HG02798 (cell line): Measurements from ENCODE around the gene REEP6.
"Not testable (repeated sequence)": the region's sequence is repeated elsewhere in the genome, so short reads cannot be mapped to it uniquely, and the experiment has no call there.

ENCODE experiments used
- ATAC-seq: cut with Tn5 transposase; IDR thresholded peaks from one replicate; pipeline ENCODE4 v1.9.1; 2021; ENCODE audit warnings: mild to moderate bottlenecking; ENCODE audit not compliant: unreplicated experiment, poor library complexity

The REEP6 gene

DNA sequence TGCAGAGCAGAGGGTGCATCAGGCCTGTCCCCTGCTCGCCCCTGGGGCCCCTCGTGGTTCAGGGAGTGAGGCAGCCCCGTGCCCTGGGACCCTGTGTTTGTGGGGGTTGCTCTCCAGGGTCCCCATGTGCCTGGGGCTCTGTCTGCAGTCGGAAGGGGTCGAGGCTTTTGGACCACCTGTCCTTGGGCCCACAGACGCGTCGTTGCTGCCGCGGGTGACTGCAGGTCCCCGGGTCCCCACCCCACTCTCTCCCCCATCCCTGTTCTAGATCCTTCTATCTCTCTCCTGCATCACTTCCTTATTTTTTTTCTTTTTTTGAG, 2.7 kb upstream of the REEP6 start:
- ATAC-seq: no peak

- ATAC-seq: no peak
Measured at GRCh38 chr19:1489463-1490310, 1.3 kb upstream of the REEP6 start.

GRCh38 chr19:1490311-1491113, 469 bp upstream of the REEP6 start, which contains the start of gene PCSK4:
Gene PCSK4, minus strand, starts transcription at chr19:1490350. Its CDS starts 4 bp downstream, at chr19:1490346.
- ATAC-seq: peak; percentile 87

DNA sequence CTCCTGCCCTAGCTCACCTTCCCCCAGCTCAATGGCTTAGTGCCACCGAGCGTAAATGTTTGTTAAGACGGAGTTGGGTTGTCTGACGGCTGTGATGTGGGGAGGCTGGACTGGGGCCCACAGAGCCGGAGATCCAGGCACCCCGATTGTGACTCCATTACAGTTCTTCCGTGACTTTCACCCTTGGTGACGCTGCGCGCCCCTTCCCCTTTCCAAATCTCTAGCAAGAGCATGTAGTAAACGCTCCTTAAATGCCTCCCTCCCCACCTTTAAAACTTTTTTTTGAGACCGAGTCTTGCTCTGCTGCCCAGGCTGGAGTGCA, 829 bp downstream of the REEP6 start:
- no peak for ATAC-seq

DNA sequence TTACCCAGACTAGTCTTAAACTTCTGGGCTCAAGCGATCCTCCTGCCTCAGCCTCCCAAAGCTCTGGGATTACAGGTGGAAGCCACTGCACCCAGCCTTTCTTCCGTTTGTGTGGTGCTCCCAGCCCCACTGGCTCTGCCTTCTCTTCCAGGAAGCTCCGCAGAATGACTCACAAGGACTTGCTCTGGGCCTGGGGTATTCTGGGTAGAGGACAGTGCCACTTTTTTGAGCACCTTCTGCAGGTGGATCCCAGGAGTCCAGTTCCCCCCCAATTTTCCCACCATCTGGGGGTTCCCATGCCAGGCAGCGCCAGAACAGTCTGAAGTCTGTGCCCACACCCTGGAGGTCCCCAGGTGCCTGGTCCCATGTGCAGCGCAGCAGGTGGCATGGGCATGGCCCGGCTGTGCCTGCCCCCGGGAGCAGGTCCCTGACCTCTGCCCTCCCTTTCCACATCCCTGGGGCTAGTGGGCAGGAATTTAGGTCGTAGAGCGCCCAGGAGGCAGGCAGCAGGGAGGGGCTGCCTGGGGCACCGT, 1.6 kb downstream of the REEP6 start:
- no peak for ATAC-seq

DNA sequence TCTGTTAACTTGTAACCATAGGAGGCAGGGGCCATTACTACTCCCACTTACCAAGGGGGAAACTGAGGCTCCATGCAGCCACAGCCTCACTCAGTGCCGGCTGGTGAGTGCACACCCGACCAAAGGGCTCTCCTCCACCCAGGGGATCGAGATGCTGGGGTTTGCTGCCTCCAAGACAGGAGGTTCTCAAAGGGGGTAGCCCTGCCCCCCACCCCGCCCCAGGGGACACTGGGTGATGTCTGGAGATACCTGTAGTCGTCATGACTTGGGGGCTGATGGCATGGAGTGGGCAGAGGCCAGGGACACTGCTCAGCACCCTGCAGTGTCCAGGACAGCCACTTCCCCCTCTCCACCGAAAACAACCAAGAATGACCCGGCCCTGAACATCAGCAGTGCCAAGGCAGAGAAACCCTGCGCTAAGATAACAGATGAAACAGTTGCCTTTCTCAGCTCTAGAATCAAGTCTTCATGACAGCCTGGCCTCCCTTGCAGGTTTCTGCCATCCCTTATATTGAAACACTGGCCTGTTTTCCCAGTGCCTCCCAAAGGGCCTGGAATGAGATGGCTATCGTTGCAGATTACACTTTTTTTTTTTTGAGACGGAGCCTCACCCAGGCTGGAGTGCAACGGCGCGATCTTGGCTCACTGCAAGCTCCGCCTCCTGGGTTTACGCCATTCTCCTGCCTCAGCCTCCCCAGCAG, 3.3 kb downstream of the REEP6 start:
- ATAC-seq: no peak

DNA sequence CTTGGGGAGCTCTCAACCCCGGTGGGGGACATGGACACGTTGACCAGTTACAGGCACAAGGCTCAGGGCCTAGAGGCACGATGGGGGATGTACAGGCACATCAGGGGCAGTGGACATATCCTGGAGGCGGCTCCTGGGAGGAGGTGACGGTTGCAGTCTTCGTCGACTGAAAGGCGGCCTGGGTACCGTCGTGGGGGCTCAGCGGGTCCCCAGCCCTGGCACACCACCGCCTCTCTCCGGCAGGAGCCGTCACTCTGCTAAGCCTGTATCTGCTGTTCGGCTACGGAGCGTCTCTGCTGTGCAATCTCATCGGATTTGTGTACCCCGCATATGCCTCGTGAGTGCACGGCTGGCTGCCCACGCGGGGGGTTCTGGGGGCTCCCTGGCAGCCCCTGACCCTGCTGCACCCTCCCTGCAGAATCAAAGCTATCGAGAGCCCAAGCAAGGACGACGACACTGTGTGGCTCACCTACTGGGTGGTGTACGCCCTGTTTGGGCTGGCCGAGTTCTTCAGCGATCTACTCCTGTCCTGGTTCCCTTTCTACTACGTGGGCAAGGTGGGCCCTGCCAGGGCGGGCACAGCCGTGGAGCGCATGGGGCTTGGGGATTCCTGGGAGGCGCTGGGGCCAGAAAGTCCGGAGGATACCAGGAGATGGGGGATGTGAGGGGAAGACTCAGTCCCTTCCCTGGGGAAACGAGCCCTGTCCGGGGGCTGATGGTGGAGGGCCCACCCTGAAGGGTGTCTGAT, 4.2 kb downstream of the REEP6 start:
- no peak for ATAC-seq

GRCh38 chr19:1495799-1496713, 5.1 kb downstream of the REEP6 start:
- no peak for ATAC-seq

DNA sequence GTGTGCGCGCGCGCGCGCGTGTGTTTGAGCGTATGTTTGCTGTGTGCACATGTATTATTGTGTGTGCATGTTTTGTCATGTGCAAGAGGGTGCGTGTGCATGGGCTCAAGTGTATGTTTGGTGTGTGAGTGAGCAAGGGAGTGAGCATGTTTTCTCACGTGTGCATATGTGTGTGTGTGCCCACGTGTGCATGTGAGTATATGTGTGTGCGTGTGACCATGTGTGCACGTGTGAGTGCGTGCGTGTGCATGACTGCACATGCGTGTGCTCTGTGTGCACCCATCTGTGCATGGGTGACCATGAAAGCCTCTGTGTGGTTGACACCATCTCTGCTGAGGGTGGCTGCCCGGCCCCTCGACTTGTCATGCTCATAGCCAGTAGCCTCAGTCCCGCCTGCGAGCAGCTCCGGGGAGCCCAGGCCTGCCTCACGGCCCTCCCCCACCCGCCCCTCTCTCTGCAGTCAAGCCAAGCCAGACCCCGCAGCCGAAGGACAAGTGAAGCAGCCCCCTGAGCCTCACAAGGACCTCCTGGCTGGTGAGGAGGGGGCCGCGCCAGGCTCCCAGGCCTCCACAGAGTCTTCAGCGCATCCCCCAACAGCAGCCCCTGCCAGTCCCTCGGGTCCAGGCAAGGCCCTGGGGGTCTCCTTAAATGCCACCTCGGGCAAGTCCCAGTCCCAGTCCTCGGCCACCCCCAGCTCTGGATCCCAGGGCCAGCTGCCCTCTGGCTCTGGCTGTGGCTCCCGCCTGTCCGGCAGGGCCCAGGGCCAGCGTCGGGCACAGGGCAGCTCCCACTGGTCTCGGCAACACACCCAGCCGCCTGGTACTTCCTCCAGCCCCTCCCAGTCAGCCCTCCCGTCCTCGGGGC, 6.0 kb downstream of the REEP6 start:
- no peak for ATAC-seq

DNA sequence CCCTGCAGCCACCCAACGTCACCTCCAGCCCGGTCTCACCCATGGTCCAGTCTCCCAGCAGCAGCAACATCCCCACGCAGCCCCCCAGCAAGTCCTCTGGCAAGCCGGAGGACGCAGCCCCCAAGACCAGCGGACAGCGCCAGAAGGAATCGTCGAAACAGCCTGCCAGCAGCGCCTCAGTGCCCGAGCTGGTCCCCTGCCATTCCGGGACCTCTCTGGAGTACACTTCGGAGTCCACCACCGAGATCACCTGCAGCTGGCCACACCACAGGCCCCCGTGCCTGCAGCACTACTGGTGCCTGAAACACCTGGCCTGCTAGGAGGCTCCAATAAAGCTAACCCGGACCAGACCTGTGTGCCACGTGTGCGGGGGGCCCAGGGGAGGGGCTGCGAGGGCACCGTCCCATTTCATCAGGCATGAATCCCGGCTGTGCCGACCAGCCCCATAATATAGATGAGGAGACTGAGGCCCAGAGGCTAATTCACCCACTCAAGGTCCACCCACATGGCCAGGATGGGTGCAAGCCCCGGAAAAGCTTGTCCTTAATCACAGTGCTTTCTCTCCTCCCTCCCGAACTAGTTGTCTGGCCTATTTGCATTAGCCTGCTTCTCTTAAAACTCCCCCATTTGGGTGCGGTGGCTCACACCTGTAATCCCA, 6.7 kb downstream of the REEP6 start:
- no peak for ATAC-seq

GRCh38 chr19:1499231-1499630, 8.2 kb downstream of the REEP6 start:
- not testable (repeated sequence) for ATAC-seq

- no peak for ATAC-seq
Measured at GRCh38 chr19:1501200-1501595, 10.2 kb downstream of the REEP6 start.

DNA sequence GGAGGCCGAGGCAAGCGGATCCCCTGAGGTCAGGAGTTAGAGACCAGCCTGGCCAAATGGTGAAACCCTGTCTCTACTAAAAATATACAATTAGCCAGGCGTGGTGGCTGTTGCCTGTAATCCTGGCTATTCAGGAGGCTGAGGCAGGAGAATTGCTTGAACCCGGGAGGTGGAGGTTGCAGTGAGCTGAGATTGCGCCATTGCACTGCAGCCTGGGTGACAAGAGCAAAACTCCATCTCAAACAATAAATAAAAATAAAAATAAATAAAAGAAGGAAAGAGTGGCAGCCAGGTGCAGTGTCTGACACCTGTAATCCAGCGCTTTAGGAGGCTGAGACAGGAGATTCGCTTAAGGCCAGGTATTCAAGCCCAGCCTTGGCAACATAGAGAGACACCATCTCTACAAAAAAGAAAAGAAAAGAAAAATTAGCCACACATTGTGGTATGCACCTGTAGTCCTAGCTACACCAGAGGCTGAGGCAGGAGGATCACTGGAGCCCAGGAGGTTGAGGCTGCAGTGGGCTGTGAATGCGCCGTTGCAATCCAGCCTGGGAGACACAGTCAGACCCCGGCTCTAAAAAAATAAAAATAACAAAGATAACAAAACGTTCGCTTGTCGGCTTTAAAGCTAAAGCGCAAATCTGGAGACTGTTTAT, 11.6 kb downstream of the REEP6 start:
- ATAC-seq: no peak

DNA sequence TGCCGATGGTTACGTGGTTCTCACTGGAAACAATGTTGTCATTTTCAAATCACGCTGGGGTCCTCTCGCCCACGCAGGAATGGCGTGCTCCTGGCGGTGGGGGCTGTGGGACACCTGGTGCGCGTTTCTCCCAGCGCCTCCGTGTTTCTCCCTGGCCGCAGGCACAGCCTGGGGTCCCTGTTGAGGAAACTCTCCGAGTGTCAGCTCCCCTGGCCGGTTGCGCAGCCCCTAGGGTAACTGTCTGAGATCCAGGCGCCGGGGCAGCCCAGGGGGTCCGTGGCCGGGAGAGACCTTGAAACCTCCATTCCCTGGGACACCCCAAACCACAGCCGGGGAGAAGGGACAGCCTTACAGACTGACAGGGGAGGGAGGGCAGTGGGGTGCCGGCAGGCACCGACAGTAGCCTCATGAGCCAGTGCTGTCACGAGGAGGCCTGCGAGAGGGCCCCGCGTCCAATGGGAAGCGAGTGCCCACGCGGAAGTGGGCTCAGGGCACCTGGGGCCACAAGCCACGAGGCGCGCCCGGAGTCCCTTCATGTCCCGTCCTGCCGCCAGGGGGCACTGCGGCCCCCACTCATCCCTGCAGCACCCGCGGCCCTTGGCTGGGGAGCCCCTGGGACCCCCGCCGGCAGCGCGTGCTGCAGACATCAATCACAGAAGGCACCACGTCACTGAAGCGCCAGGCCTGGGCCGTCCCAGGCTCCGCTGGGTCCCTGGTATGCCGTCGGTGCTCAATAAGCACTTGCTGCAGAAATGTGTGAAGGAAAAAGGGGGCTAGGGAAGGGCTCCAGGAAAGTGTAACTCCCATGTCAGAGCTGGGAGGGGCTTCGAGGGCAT, 12.3 kb downstream of the REEP6 start:
- no peak for ATAC-seq

DNA sequence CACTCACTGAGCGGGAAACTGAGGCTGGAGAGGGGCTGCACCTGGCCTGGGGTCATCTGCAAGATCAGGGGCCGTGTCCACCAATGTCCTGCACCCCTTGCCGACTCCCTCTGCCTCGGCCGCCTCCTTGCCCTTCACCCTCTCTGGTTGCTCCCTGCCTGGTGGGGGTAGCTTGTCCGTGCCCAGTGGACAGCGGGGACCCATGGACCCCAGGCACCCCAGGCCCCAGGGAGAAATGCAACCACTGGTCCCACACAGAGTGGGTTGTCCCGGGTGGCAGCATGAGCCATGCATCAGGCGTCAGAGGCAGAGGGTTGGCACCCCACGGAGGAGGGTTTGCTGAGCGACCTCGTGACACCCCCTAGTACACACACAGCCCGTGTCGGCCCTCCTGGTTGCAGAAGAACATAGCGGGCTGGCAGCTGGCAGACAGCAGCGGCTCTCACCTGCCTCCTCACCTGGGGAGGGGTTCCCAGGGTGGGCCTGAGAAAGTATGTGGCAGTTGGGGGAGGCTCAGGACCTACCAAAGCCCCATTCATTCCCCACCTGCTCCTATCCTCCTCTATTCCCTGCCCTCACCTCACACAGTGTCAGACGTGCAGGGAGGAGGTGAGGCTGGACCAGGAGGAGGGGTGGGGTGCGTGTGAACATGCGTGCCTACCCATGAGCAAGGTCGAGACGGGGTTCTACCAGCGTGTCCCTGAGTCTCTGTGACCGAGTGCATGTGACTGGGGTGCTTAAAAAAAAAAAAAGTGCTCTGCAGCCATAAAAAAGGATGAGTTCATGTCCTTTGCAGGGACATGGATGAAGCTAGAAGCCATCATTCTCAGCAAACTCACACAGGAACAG, 13.2 kb downstream of the REEP6 start:
- ATAC-seq: no peak

DNA sequence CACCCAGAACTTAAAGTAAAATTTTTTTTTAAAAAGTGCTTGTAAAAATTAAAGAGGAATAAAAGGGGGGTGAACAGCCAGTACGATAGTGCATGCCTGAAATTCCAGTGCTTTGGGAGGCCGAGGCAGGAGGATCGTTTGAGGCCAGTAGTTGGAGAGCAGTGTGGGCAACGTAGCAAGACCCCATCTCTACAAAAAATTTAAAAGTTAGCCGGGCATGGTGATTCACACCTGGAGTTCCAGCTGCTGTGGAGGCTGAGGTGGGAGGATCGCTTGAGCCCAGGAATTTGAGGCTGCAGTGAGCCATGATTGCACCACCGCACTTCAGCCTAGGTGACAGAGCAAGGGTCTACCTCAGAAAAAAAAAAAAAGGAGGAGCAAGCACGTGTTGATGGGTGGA, 14.0 kb downstream of the REEP6 start:
- ATAC-seq: no peak
